Sigmoid colon (tissue), 7 donors: ENCODE results near the gene PDS5A. TPM values are rescaled to one million over a fixed set of nuclear protein-coding genes. Genes with fewer than 3 reads are reported as not detected.
"Not testable (repeated sequence)": the region's sequence is repeated elsewhere in the genome, so short reads cannot be mapped to it uniquely, and the experiment has no call there.

Experiments used
- DNase-seq: peaks from one replicate; pipeline ENCODE4 v3.0.0-alpha.2; 2019
- H3K27ac ChIP-seq, 4 donors: fragments of 200-600 bp; sonication (generic); one replicate each; pipeline ENCODE4 v1.5.1; 2016 to 2019; ENCODE audit warnings: mild to moderate bottlenecking in 1 of 4
- H3K27me3 ChIP-seq, 3 donors: fragments of 200-600 bp; sonication (generic); one replicate each; pipeline ENCODE4 v1.5.1; 2019; ENCODE audit warnings: mild to moderate bottlenecking in 1 of 3
- H3K36me3 ChIP-seq, 4 donors: fragments of 200-600 bp; sonication (generic); one replicate each; pipeline ENCODE4 v1.5.1; 2016 to 2019
- H3K4me1 ChIP-seq, 4 donors: fragments of 200-600 bp; sonication (generic); one replicate each; pipeline ENCODE4 v1.5.1; 2017 to 2019
- H3K4me3 ChIP-seq, 4 donors: fragments of 200-600 bp; sonication (generic); one replicate each; pipeline ENCODE4 v1.5.1; 2017 to 2019; ENCODE audit warnings: mild to moderate bottlenecking in 2 of 4, moderate library complexity in 1 of 4
- H3K9me3 ChIP-seq, 4 donors: fragments of 200-600 bp in 3 of 4; sonication (generic) in 3 of 4; one replicate each; pipeline versions ENCODE4 v1.5.1 to v1.6.1; 2013 to 2019
- EP300 ChIP-seq, 4 donors: sonication (generic); formaldehyde crosslinking; IDR thresholded peaks; one replicate each; pipeline ENCODE4 v1.6.1; 2017; ENCODE audit warnings: antibody characterized with exemption in 4 of 4
- POLR2A ChIP-seq, 2 donors: fragments of 450-650 bp; IDR thresholded peaks; one replicate each; pipeline ENCODE4 v1.6.1; 2016; ENCODE audit warnings: antibody characterized with exemption in 2 of 2, mild to moderate bottlenecking in 2 of 2, moderate library complexity in 2 of 2
- POLR2AphosphoS5 ChIP-seq, 4 donors: sonication (generic); formaldehyde crosslinking; IDR thresholded peaks; one replicate each; pipeline ENCODE4 v1.6.1; 2017; ENCODE audit warnings: antibody characterized with exemption in 4 of 4
- WGBS, 2 donors: extraction: QIAGEN DNeasy Blood & Tissue Kit; methylation state at CpG; one replicate each; pipeline ENCODE4 v1.1.7; 2013; 5-methylcytosine and 5-hydroxymethylcytosine counted together
- intact Hi-C: fragments of 100-400 bp; cut with DNase I; formaldehyde crosslinking; loops from one replicate; pipeline ENCODE4 v1.15.1; 2023
- polyA plus RNA-seq, 3 donors: library from polyadenylated mRNA; stranded (reverse); fragments of 200-250 nt; gene quantifications; one replicate each; pipeline ENCODE4 v1.2.3, GENCODE V29; 2013
- total RNA-seq, 4 donors: library from RNA; depleted of rRNA; stranded (reverse); fragments of >200 nt; gene quantifications; one replicate each; pipeline ENCODE4 v1.1.0, GENCODE V29; 2016
- TF ChIP-seq, protein P1 (sequence below), 4 experiments: fragments of 450-650 bp in 3 of 4; fragments of 200-600 bp in 1 of 4; IDR thresholded peaks; one replicate each; pipeline ENCODE4 v1.5.1; 2016 to 2019; ENCODE audit warnings: antibody characterized with exemption in 4 of 4, mild to moderate bottlenecking in 3 of 4, moderate library complexity in 2 of 4
- donor health status: healthy with polysubstance abuse.
- donor health status: Bipolar disorder and iron deficiency.
- donor health status: healthy.

PDS5A gene
- total and polyA plus RNA-seq, 7 donors, result 16.8 to 69.6 (median 57.1) TPM

DNA sequence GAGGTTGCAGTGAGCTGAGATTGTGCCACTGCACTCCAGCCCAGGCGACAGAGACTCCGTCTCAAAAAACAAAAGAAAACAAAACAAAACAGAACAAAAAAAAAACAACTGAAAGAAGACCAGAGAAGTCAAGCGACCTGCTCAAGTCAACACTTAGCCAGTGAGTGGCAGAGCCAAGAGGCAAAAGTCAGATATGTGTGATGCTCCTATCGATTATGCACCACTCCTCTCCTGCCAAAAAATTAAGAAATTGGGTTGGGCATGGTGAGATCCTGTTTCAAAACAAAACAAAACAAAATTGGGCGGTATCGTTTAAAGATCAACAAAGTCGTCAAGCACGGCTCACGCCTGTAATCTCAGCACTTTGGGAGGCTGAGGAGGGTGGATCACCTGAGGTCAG lies 137.7 kb downstream of the PDS5A start:
- Histone ChIP-seq H3K4me1 (no peaks in the 10 kb centered on the region), H3K36me3 (peaks cover 25 to 97% (median 51%) of the 10 kb centered on the region in 4 donors), H3K27ac (no peak overlapping the region), H3K27me3 (no peaks in the 10 kb centered on the region), H3K9me3 (no peaks in the 10 kb centered on the region), H3K4me3 (no peak overlapping the region)
- TF ChIP-seq, protein P1, sequence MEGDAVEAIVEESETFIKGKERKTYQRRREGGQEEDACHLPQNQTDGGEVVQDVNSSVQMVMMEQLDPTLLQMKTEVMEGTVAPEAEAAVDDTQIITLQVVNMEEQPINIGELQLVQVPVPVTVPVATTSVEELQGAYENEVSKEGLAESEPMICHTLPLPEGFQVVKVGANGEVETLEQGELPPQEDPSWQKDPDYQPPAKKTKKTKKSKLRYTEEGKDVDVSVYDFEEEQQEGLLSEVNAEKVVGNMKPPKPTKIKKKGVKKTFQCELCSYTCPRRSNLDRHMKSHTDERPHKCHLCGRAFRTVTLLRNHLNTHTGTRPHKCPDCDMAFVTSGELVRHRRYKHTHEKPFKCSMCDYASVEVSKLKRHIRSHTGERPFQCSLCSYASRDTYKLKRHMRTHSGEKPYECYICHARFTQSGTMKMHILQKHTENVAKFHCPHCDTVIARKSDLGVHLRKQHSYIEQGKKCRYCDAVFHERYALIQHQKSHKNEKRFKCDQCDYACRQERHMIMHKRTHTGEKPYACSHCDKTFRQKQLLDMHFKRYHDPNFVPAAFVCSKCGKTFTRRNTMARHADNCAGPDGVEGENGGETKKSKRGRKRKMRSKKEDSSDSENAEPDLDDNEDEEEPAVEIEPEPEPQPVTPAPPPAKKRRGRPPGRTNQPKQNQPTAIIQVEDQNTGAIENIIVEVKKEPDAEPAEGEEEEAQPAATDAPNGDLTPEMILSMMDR (IDR thresholded peaks at IDR 0.05), result no peak
- TF ChIP-seq POLR2A (IDR thresholded peaks at IDR 0.05) (no peak), POLR2AphosphoS5 (IDR thresholded peaks at IDR 0.05) (no peak), EP300 (IDR thresholded peaks at IDR 0.05) (no peak)
- no peak for DNase-seq
- intact Hi-C loops, result no loop called here
- 96% methylated on average over 9 of the region's 9 CpGs for WGBS, 2 donors

DNA sequence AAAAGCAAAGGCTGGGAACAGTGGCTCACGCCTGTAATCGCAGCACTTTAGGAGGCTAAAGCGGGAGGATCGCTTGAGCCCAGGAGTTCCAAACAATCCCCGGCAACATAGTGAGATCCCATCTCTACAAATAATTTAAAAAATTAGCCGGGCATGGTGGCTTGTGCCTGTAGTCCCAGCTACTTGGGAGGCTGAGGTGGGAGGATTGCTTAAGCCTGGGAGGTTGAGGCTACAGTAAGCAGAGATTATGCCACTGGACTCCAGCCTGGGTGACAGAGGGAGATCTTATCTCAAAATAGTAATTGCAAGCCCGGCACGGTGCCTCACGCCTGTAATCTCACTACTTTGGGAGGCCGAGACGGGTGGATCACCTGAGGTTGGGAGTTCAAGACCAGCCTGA lies 139.3 kb downstream of the PDS5A start:
- H3K4me3 ChIP-seq, H3K4me1 ChIP-seq, intact Hi-C loops, H3K27ac ChIP-seq, DNase-seq, H3K9me3 ChIP-seq, H3K27me3 ChIP-seq: not testable (repeated sequence)
- H3K36me3 ChIP-seq, result peaks cover 23 to 98% (median 51%) of the 10 kb centered on the region in 4 donors
- WGBS, 2 donors, result 98% methylated on average over 11 of the region's 11 CpGs

DNA sequence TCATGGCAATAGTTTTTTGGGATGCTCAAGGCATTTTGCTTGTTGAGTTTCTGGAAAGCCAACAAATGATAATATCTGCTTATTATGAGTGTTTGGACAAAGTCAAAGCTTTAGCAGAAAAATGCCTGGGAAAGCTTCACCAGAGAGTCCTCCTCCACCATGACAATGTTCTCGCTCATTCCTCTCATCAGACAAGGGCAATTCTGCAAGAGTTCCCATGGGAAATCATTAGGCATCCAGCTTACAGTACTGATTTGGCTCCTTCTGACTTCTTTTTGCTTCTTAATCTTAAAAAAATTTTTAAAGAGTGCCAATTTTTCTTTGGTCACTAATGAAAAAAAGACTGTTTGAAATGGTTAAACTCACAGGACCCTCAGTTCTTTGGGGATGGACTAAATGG lies 143.4 kb downstream of the PDS5A start:
- Histone ChIP-seq H3K27ac (no peak overlapping the region), H3K4me1 (no peaks in the 10 kb centered on the region), H3K4me3 (no peak overlapping the region), H3K36me3 (peaks cover 14 to 81% (median 31%) of the 10 kb centered on the region in 4 donors), H3K9me3 (no peaks in the 10 kb centered on the region), H3K27me3 (no peaks in the 10 kb centered on the region)
- TF ChIP-seq, protein P1 (IDR thresholded peaks at IDR 0.05), result no peak
- no peak for TF ChIP-seq POLR2AphosphoS5 (IDR thresholded peaks at IDR 0.05)
- TF ChIP-seq EP300 (IDR thresholded peaks at IDR 0.05), result no peak
- TF ChIP-seq POLR2A (IDR thresholded peaks at IDR 0.05), result no peak
- DNase-seq, result no peak
- intact Hi-C loops, result no loop called here
- 93 to 98% methylated on average over 1 of the region's 1 CpG for WGBS, 2 donors

DNA sequence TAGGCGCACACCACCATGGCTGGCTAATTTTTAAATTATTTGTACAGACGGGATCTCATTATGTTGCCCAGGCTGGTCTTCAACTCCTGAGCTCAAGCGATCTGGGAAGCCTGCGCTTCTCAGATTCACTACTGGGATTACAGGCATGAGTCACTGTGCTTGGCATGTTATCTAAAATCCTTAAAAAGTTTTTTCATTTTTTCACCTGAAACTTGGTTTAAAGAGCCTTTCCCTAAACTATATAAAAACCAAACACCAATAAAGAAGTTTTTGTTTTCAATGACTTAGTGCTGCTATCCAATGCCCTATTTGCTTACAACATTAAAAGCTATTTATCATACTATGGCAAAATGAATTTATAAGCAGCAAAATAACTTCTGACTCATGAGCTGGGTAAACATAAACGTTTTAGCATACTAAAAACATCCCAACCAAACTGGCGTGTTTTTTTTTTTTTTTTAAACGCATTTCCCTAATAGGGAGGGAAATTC lies 151.9 kb downstream of the PDS5A start:
- no peak for TF ChIP-seq EP300 (IDR thresholded peaks at IDR 0.05)
- TF ChIP-seq, protein P1 (IDR thresholded peaks at IDR 0.05), result no peak
- no peak for TF ChIP-seq POLR2AphosphoS5 (IDR thresholded peaks at IDR 0.05)
- no peak for TF ChIP-seq POLR2A (IDR thresholded peaks at IDR 0.05)
- DNase-seq, result no peak
- intact Hi-C loops, result loop anchor here (10.0 kb wide), 1 partner anchor 131 kb away; the partner anchor contains the start of gene UBE2K
- Histone ChIP-seq H3K36me3 (peaks cover 0 to 42% (median 8%) of the 10 kb centered on the region in 4 donors), H3K4me3 (no peak overlapping the region), H3K27me3 (no peaks in the 10 kb centered on the region), H3K27ac (no peak overlapping the region), H3K4me1 (no peaks in the 10 kb centered on the region), H3K9me3 (no peaks in the 10 kb centered on the region)
- 78 to 90% methylated on average over 7 of the region's 7 CpGs for WGBS, 2 donors

DNA sequence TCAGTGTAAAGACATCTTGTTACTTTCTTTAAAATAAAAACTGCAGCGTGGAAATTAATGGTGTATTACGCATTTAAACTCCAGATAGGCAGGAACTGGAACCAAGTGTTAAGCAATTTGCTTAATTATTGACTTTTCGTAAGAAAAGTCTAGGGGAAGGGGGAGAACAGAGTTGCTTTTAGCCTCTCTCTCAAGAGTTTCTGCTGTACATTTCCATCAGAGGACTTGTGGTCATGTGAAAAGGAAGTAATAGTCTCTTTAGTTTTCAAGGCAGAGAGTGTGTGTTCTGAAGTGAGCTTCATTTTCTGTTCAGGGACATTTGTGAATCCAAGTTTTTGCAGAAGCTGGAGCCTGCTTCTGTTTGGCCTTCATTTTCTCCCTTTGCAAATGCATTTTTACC lies 152.6 kb downstream of the PDS5A start:
- 94 to 95% methylated on average over 3 of the region's 3 CpGs for whole genome bisulfite sequencing, 2 donors
- Histone ChIP-seq H3K4me3 (no peak overlapping the region), H3K36me3 (peaks cover 0 to 35% (median 8%) of the 10 kb centered on the region in 4 donors), H3K9me3 (no peaks in the 10 kb centered on the region), H3K27ac (no peak overlapping the region), H3K27me3 (no peaks in the 10 kb centered on the region), H3K4me1 (no peaks in the 10 kb centered on the region)
- intact Hi-C loops, result loop anchor here (10.0 kb wide), 1 partner anchor 130 kb away; the partner anchor contains the start of gene UBE2K
- no peak for DNase-seq
- TF ChIP-seq POLR2AphosphoS5 (IDR thresholded peaks at IDR 0.05) (no peak), EP300 (IDR thresholded peaks at IDR 0.05) (no peak), POLR2A (IDR thresholded peaks at IDR 0.05) (no peak)
- TF ChIP-seq, protein P1 (IDR thresholded peaks at IDR 0.05), result no peak
